ENCODE data around the gene MTRR.

MTRR gene

GRCh38 chr5:7857926-7858632 lies 10.9 kb upstream of the MTRR start:
- no peak for DNase-seq

- DNase-seq, result no peak
These were observed 2.8 kb upstream of the MTRR start for GRCh38 chr5:7866196-7866595.

- DNase-seq, result no peak
These were observed 1.7 kb upstream of the MTRR start for GRCh38 chr5:7867260-7867659.

- no peak for DNase-seq
These were observed 548 bp upstream of the MTRR start for GRCh38 chr5:7868427-7868772.

GRCh38 chr5:7869474-7870136 lies 657 bp downstream of the MTRR start:
- no peak for DNase-seq

- no peak for DNase-seq
These were observed 2.7 kb downstream of the MTRR start for GRCh38 chr5:7871653-7872052.

GRCh38 chr5:7872517-7873130 lies 3.7 kb downstream of the MTRR start:
- DNase-seq, result no peak

GRCh38 chr5:7873216-7873615 lies 4.3 kb downstream of the MTRR start:
- DNase-seq, result no peak

GRCh38 chr5:7874639-7875038 lies 5.7 kb downstream of the MTRR start:
- DNase-seq, result no peak

- no peak for DNase-seq
These were observed 6.2 kb downstream of the MTRR start for GRCh38 chr5:7875151-7875550.

- DNase-seq, result no peak
These were observed 7.9 kb downstream of the MTRR start for GRCh38 chr5:7876867-7877266.

GRCh38 chr5:7877851-7878250 lies 8.9 kb downstream of the MTRR start:
- DNase-seq, result no peak

- no peak for DNase-seq
These were observed 9.5 kb downstream of the MTRR start for GRCh38 chr5:7878381-7878873.

GRCh38 chr5:7881091-7881490 lies 12.1 kb downstream of the MTRR start:
- no peak for DNase-seq

GRCh38 chr5:7881816-7882215 lies 12.9 kb downstream of the MTRR start:
- DNase-seq, result no peak

GRCh38 chr5:7882926-7883325 lies 14.0 kb downstream of the MTRR start:
- DNase-seq, result no peak

GRCh38 chr5:7884491-7885267 lies 15.7 kb downstream of the MTRR start:
- DNase-seq, result no peak

- peak; percentile 20 for DNase-seq
These were observed 18.0 kb downstream of the MTRR start for GRCh38 chr5:7886849-7887475.

GRCh38 chr5:7888901-7889300 lies 20.0 kb downstream of the MTRR start:
- no peak for DNase-seq

- no peak for DNase-seq
These were observed 25.5 kb downstream of the MTRR start for GRCh38 chr5:7894439-7894838.

- no peak for DNase-seq
These were observed 25.9 kb downstream of the MTRR start for GRCh38 chr5:7894860-7895259.

- no peak for DNase-seq
These were observed 28.2 kb downstream of the MTRR start for GRCh38 chr5:7897014-7897600.

GRCh38 chr5:7902201-7902600 lies 33.3 kb downstream of the MTRR start:
- DNase-seq, result no peak
